ENCODE results near the gene HSD3B7. TPM values are rescaled to one million over a fixed set of nuclear protein-coding genes. Genes with fewer than 3 reads are reported as not detected.

The HSD3B7 gene
- total and polyA plus RNA-seq, 10 of the 15 experiments (the other 5 are each of a cell fraction or from before 2014, with no cell fraction given): 0.18 to 1.8 (median 0.48) TPM; not detected in 1

DNA sequence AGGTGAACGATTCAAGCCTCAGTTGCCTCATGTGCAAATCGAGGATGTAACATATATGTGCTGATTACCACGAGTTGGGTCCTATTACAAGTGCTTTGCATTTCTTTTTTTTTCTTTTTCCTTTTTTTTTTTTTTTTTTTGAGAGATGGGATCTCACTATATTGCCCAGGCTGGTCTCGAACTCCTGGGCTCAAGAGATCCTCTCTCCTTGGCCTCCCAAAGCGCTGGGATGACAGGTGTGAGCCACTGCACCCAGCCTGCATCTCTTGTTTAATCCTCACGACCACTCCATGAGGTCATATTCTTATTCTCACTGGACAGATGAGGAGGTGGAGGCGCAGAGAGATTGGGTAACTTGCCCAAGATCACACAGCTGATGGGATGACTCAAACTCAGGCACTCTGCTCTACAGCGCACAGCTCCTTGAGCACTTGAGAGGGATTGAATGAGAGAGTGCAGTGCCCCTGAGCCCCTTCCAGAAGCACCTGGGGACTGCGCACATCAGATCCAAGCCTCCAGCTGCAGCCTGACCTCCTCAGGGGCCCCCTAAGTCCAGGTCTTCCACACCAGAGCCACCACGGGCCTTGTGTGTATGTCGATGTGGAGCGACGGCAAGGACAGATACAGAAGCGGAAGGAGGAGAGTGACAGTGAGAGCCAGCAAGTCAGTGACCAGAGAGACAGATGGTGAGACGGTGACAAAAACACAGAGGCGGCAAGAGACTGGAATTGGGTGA lies 20.5 kb downstream of the HSD3B7 start:
- no peaks in the 10 kb centered on the region for H3K36me3 ChIP-seq (ENCODE audit: control insufficient read depth in 2 of 2, insufficient read depth in 2 of 2, low read length in 1 of 2)
- ChIA-PET POLR2A (no interaction called here), CTCF (no interaction called here), RAD21 (ENCODE audit: unreplicated experiment) (no interaction called here), SMC1A (ENCODE audit: uncharacterized antibody, unreplicated experiment) (no interaction called here)
- in situ Hi-C loops (cut with MboI) (no loop called here), intact Hi-C loops (cut with micrococcal nuclease; ENCODE audit: unreplicated experiment) (no loop called here)
- no TSS peak for BruUV-seq (replicated peaks)
- FAIRE-seq (no peak), DNase-seq (ENCODE audit: low read depth, low spot score) (no peak), ATAC-seq (no peak)
- no peak overlapping the region for H2AFZ ChIP-seq (ENCODE audit: control insufficient read depth, low read depth, low read length)
- no peak overlapping the region for H3K9ac ChIP-seq (ENCODE audit: control insufficient read depth, insufficient read depth, low read length)
- peaks cover 0 to 7% of the 10 kb centered on the region in 2 experiments; a peak in 3 of 4 replicates for H3K27me3 ChIP-seq (replicated peaks in 1 of 2; ENCODE audit: control insufficient read depth in 2 of 2, insufficient read depth in 2 of 2, low read length in 1 of 2)
- H3K4me1 ChIP-seq (ENCODE audit: control insufficient read depth, insufficient read depth, low read length): no peaks in the 10 kb centered on the region
- H3K9me3 ChIP-seq (replicated peaks; ENCODE audit: control insufficient read depth, insufficient read depth, low read length): no peaks in the 10 kb centered on the region
- H3K4me3 ChIP-seq: no peak overlapping the region
- no peaks in the 10 kb centered on the region for H4K20me1 ChIP-seq (ENCODE audit: control insufficient read depth, insufficient read depth)
- H3K79me2 ChIP-seq (ENCODE audit: control insufficient read depth, insufficient read depth, low read length): no peaks in the 10 kb centered on the region
- no peak overlapping the region for H3K27ac ChIP-seq (ENCODE audit: control insufficient read depth, insufficient read depth)
- no peak for TF ChIP-seq NRF1 (conservative IDR thresholded peaks at IDR 0.05; ENCODE audit: low read depth, low read length)
- WGBS (ENCODE audit: insufficient coverage, insufficient replicate concordance, low lambda C conversion rate, missing lambda C conversion rate): 37% methylated on average over 16 of the region's 16 CpGs
- H3K4me2 ChIP-seq (ENCODE audit: control insufficient read depth, insufficient read depth): no peak overlapping the region

DNA sequence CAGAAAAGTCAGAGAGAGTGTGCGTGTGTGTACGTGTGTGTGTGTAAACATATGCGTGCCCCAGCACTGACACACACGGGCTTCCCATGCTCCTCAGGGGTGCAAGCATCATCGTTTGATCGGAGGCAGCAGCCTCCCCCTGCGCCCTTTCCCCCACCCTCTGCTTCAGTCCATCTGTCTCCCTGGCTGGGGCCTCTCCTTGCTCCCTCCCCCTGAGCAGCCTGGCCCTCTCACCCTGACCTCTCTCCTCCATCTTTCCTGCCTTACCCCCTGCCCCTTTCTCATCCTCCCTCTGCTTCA lies 21.0 kb downstream of the HSD3B7 start:
- no peak overlapping the region for H3K27ac ChIP-seq (ENCODE audit: control insufficient read depth, insufficient read depth)
- H3K4me2 ChIP-seq (ENCODE audit: control insufficient read depth, insufficient read depth): no peak overlapping the region
- BruUV-seq (replicated peaks): no TSS peak
- no peak for DNase-seq (ENCODE audit: low read depth, low spot score)
- H3K79me2 ChIP-seq (ENCODE audit: control insufficient read depth, insufficient read depth, low read length): no peaks in the 10 kb centered on the region
- H3K4me3 ChIP-seq: no peak overlapping the region
- H4K20me1 ChIP-seq (ENCODE audit: control insufficient read depth, insufficient read depth): no peaks in the 10 kb centered on the region
- no peaks in the 10 kb centered on the region for H3K36me3 ChIP-seq (ENCODE audit: control insufficient read depth in 2 of 2, insufficient read depth in 2 of 2, low read length in 1 of 2)
- RAD21 ChIA-PET (ENCODE audit: unreplicated experiment): no interaction called here
- in situ Hi-C loops (cut with MboI) (no loop called here), intact Hi-C loops (cut with micrococcal nuclease; ENCODE audit: unreplicated experiment) (no loop called here)
- 46% methylated on average over 7 of the region's 7 CpGs for WGBS (ENCODE audit: insufficient coverage, insufficient replicate concordance, low lambda C conversion rate, missing lambda C conversion rate)
- FAIRE-seq: no peak
- H3K27me3 ChIP-seq (replicated peaks in 1 of 2; ENCODE audit: control insufficient read depth in 2 of 2, insufficient read depth in 2 of 2, low read length in 1 of 2): peaks cover 3 to 9% of the 10 kb centered on the region in 2 experiments
- no peak overlapping the region for H3K9ac ChIP-seq (ENCODE audit: control insufficient read depth, insufficient read depth, low read length)
- no peak overlapping the region for H2AFZ ChIP-seq (ENCODE audit: control insufficient read depth, low read depth, low read length)
- CTCF ChIA-PET: no interaction called here
- SMC1A ChIA-PET (ENCODE audit: uncharacterized antibody, unreplicated experiment): no interaction called here
- no peak for ATAC-seq
- POLR2A ChIA-PET: no interaction called here
- no peaks in the 10 kb centered on the region for H3K9me3 ChIP-seq (replicated peaks; ENCODE audit: control insufficient read depth, insufficient read depth, low read length)
- TF ChIP-seq NBN (IDR thresholded peaks at IDR 0.05) (no peak), JUND (IDR thresholded peaks at IDR 0.05; ENCODE audit: low read depth, low read length) (no peak), KAT2A (conservative IDR thresholded peaks at IDR 0.05; ENCODE audit: control insufficient read depth, low read depth, low read length) (no peak), MEF2B (IDR thresholded peaks at IDR 0.05; ENCODE audit: partially characterized antibody, poor library complexity, severe bottlenecking) (no peak), ZBED1 (IDR thresholded peaks at IDR 0.05; ENCODE audit: borderline replicate concordance) (no peak), HDGF (IDR thresholded peaks at IDR 0.05) (no peak), FOXK2 (IDR thresholded peaks at IDR 0.05) (no peak), ZNF384 (IDR thresholded peaks at IDR 0.05; ENCODE audit: borderline replicate concordance, low read depth, low read length) (no peak), STAT3 (IDR thresholded peaks at IDR 0.05; ENCODE audit: low read depth, low read length) (no peak), BRCA1 (IDR thresholded peaks at IDR 0.05; ENCODE audit: low read depth, low read length) (no peak), KLF5 (IDR thresholded peaks at IDR 0.05; ENCODE audit: partially characterized antibody) (no peak)
- TF ChIP-seq, protein P1, sequence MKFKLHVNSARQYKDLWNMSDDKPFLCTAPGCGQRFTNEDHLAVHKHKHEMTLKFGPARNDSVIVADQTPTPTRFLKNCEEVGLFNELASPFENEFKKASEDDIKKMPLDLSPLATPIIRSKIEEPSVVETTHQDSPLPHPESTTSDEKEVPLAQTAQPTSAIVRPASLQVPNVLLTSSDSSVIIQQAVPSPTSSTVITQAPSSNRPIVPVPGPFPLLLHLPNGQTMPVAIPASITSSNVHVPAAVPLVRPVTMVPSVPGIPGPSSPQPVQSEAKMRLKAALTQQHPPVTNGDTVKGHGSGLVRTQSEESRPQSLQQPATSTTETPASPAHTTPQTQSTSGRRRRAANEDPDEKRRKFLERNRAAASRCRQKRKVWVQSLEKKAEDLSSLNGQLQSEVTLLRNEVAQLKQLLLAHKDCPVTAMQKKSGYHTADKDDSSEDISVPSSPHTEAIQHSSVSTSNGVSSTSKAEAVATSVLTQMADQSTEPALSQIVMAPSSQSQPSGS (IDR thresholded peaks at IDR 0.05; ENCODE audit: low read length): no peak
- TF ChIP-seq, protein P2, sequence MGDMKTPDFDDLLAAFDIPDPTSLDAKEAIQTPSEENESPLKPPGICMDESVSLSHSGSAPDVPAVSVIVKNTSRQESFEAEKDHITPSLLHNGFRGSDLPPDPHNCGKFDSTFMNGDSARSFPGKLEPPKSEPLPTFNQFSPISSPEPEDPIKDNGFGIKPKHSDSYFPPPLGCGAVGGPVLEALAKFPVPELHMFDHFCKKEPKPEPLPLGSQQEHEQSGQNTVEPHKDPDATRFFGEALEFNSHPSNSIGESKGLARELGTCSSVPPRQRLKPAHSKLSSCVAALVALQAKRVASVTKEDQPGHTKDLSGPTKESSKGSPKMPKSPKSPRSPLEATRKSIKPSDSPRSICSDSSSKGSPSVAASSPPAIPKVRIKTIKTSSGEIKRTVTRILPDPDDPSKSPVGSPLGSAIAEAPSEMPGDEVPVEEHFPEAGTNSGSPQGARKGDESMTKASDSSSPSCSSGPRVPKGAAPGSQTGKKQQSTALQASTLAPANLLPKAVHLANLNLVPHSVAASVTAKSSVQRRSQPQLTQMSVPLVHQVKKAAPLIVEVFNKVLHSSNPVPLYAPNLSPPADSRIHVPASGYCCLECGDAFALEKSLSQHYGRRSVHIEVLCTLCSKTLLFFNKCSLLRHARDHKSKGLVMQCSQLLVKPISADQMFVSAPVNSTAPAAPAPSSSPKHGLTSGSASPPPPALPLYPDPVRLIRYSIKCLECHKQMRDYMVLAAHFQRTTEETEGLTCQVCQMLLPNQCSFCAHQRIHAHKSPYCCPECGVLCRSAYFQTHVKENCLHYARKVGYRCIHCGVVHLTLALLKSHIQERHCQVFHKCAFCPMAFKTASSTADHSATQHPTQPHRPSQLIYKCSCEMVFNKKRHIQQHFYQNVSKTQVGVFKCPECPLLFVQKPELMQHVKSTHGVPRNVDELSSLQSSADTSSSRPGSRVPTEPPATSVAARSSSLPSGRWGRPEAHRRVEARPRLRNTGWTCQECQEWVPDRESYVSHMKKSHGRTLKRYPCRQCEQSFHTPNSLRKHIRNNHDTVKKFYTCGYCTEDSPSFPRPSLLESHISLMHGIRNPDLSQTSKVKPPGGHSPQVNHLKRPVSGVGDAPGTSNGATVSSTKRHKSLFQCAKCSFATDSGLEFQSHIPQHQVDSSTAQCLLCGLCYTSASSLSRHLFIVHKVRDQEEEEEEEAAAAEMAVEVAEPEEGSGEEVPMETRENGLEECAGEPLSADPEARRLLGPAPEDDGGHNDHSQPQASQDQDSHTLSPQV (IDR thresholded peaks at IDR 0.05): no peak
- no peaks in the 10 kb centered on the region for H3K4me1 ChIP-seq (ENCODE audit: control insufficient read depth, insufficient read depth, low read length)
